Gastrocnemius medialis (tissue), 4 donors: ENCODE measurements around the gene FCHO2. TPM values are rescaled to one million over a fixed set of nuclear protein-coding genes. Genes with fewer than 3 reads are reported as not detected.

Experiments used
- ATAC-seq, 2 donors: fragments of 150-250 bp; one replicate each; pipeline ENCODE4 v1.9.1; 2016
- DNase-seq, 2 donors: peaks; one replicate each; pipeline ENCODE4 v3.0.0-alpha.2; 2019
- H3K27ac ChIP-seq, 4 donors: fragments of 200-600 bp; sonication (generic); 1 replicate in 1 of 4; 2 replicates in 3 of 4; pipeline ENCODE4 v1.5.1; 2016 to 2018; ENCODE audit warnings: mild to moderate bottlenecking in 2 of 4, moderate library complexity in 1 of 4
- H3K27me3 ChIP-seq, 3 donors: fragments of 200-600 bp; sonication (generic) in 2 of 3; 1 replicate in 1 of 3; 2 replicates in 2 of 3; pipeline versions ENCODE4 v1.5.1 to v1.6.0; 2016 to 2019; ENCODE audit warnings: mild to moderate bottlenecking in 1 of 3, moderate library complexity in 1 of 3
- H3K36me3 ChIP-seq, 2 donors: fragments of 200-600 bp; sonication (generic) in 1 of 2; one replicate each; pipeline ENCODE4 v1.5.1; 2017 to 2018
- H3K4me1 ChIP-seq, 2 donors: fragments of 200-600 bp; sonication (generic) in 1 of 2; one replicate each; pipeline ENCODE4 v1.5.1; 2016 to 2017; ENCODE audit warnings: mild to moderate bottlenecking in 2 of 2
- H3K4me3 ChIP-seq, 4 donors: fragments of 200-600 bp; sonication (generic) in 3 of 4; 1 replicate in 1 of 4; 2 replicates in 3 of 4; pipeline ENCODE4 v1.5.1; 2016 to 2019; ENCODE audit warnings: mild to moderate bottlenecking in 2 of 4
- H3K9me3 ChIP-seq, 3 donors: fragments of 200-600 bp; sonication (generic) in 2 of 3; 1 replicate in 1 of 3; 2 replicates in 2 of 3; pipeline ENCODE4 v1.5.1; 2016 to 2019
- POLR2A ChIP-seq, 2 donors: fragments of 450-650 bp; IDR thresholded peaks; one replicate each; pipeline ENCODE4 v1.6.1; 2017; ENCODE audit warnings: antibody characterized with exemption in 2 of 2, mild to moderate bottlenecking in 2 of 2, moderate library complexity in 2 of 2
- in situ Hi-C, 4 donors: fragments of 200-750 bp; cut with MboI; loops; one replicate each; pipeline versions ENCODE4 v1.15.0 to v1.8.0; 2017; ENCODE audit warnings: low sequenced_read_pairs in 4 of 4
- intact Hi-C: fragments of 100-400 bp; cut with DNase I; formaldehyde crosslinking; loops from one replicate; pipeline ENCODE4 v1.15.1; 2023; ENCODE audit warnings: low total_unique reads
- total RNA-seq, 4 donors: library from RNA; depleted of rRNA; stranded (reverse); fragments of >200 nt; gene quantifications; one replicate each; pipeline versions ENCODE4 v1.1.0 to v1.2.3, GENCODE V29; 2016
- TF ChIP-seq, protein P1 (sequence below), 5 experiments: fragments of 450-650 bp in 3 of 5; fragments of 200-600 bp in 2 of 5; sonication (generic) in 2 of 5; IDR thresholded peaks in 4 of 5; conservative IDR thresholded peaks in 1 of 5; 1 replicate in 4 of 5; 2 replicates in 1 of 5; pipeline ENCODE4 v1.5.1; 2016 to 2019; ENCODE audit warnings: antibody characterized with exemption in 5 of 5, mild to moderate bottlenecking in 3 of 5, moderate library complexity in 3 of 5

The FCHO2 gene
- total RNA-seq, 4 donors from 2014 or later: 8.3 to 14.8 (median 12.3) TPM

DNA sequence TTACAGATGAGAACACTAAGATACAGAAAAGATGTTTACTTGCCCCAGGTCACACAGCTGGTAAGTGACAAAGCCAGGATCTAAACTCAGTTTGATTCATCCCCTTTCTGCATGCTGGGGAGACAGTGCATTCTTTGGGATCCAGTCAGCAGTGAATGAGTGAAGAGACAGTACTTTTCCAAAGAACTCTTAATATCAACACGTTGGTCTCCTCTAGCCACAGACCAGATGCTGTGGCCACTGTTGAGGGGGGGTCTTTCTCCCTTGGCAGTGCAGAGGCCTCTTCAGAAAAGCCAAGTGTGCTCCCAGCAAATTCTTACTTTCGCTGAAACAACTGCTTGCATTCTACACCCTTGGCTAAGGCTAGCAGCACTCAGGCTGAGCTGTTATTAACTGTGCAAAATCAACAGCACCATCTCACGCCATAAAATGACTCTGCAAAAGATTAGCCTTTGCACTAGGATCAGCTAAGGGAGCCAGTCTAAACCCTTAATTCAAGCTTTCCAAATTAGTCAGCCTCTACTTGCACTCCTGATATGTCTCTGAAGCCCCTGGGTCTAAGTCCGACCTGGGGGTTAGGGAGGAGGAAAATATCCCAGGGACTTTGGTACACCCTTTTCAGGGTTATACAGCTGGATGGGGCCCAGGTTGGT is 159.7 kb downstream of the FCHO2 start:
- in situ Hi-C loops: no loop called here

DNA sequence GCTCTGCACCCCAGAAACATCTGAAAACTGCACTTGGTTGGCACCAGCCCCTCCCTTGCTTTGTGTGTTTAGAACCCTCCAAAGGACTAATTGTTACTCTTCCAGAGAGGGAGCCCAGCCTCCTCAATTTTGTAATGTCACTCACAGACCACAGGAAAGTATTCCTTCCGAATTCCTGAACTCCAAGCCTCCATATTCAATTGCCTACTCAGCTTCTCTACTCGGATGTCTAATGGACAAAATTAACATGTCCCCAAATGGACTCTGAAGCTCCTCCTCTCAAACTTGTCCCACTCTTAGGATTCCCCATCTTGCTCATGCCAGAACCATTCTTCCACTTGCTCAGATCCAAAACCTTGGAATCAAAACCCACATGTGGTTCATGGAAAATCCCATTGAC is 160.7 kb downstream of the FCHO2 start:
- no peak overlapping the region for H3K27ac ChIP-seq
- intact Hi-C loops: no loop called here
- H3K9me3 ChIP-seq: peaks cover 0 to 4% (median 0%) of the 10 kb centered on the region in 3 donors
- no peak for ATAC-seq
- TF ChIP-seq, protein P1, sequence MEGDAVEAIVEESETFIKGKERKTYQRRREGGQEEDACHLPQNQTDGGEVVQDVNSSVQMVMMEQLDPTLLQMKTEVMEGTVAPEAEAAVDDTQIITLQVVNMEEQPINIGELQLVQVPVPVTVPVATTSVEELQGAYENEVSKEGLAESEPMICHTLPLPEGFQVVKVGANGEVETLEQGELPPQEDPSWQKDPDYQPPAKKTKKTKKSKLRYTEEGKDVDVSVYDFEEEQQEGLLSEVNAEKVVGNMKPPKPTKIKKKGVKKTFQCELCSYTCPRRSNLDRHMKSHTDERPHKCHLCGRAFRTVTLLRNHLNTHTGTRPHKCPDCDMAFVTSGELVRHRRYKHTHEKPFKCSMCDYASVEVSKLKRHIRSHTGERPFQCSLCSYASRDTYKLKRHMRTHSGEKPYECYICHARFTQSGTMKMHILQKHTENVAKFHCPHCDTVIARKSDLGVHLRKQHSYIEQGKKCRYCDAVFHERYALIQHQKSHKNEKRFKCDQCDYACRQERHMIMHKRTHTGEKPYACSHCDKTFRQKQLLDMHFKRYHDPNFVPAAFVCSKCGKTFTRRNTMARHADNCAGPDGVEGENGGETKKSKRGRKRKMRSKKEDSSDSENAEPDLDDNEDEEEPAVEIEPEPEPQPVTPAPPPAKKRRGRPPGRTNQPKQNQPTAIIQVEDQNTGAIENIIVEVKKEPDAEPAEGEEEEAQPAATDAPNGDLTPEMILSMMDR (IDR thresholded peaks at IDR 0.05 in 4 of 5, conservative IDR thresholded peaks at IDR 0.05 in 1 of 5): no peak
- TF ChIP-seq POLR2A (IDR thresholded peaks at IDR 0.05): no peak
- peaks cover 0 to 15% of the 10 kb centered on the region in 2 donors for H3K4me1 ChIP-seq
- no peaks in the 10 kb centered on the region for H3K36me3 ChIP-seq
- no peak for DNase-seq
- H3K4me3 ChIP-seq: no peak overlapping the region
- H3K27me3 ChIP-seq: no peaks in the 10 kb centered on the region
- in situ Hi-C loops: no loop called here

More for the DNA sequence above, 159.7 kb downstream of the FCHO2 start:
- peaks cover 0 to 8% of the 10 kb centered on the region in 2 donors for H3K4me1 ChIP-seq
- H3K36me3 ChIP-seq: no peaks in the 10 kb centered on the region
- no peak overlapping the region for H3K27ac ChIP-seq
- ATAC-seq (no peak), DNase-seq (no peak)
- no peak for TF ChIP-seq POLR2A (IDR thresholded peaks at IDR 0.05)
- TF ChIP-seq, protein P1 (IDR thresholded peaks at IDR 0.05 in 4 of 5, conservative IDR thresholded peaks at IDR 0.05 in 1 of 5): no peak
- peaks cover 0 to 4% (median 0%) of the 10 kb centered on the region in 3 donors for H3K9me3 ChIP-seq
- H3K27me3 ChIP-seq: no peaks in the 10 kb centered on the region
- intact Hi-C loops: no loop called here
- no peak overlapping the region for H3K4me3 ChIP-seq

DNA sequence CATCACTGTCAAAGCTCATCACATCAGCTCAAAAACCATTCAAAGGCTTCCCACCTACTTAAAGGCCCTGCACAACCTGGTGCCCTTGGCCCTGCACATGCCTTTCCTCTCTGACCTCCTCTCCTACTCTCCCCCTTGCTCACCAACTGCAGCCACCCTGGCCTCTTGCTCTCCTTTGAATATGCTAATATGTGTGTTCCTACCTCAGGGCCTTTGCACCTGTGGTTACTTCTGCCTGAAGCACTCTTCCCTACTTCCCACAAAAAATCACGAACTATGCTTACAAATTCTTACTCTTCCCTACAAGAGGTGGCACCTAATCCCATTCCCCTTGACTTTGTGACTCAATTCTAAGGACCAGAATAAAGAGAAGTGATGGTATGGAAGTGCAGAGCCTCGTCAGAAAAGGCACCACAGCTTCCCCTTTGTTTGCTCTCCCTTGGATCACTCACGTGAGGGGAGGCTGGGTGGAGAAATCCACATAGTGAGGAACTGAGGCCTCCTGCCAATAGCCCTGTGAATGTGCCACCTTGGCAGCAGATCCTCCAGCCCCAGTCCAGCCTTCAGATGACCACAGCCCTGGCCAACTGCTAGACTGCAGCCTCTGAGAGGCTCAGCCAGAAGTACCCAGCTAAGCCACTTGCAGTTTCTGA is 161.4 kb downstream of the FCHO2 start:
- DNase-seq (no peak), ATAC-seq (no peak)
- no peak overlapping the region for H3K27ac ChIP-seq
- peaks cover 0 to 15% of the 10 kb centered on the region in 2 donors for H3K4me1 ChIP-seq
- intact Hi-C loops (no loop called here), in situ Hi-C loops (no loop called here)
- no peaks in the 10 kb centered on the region for H3K27me3 ChIP-seq
- H3K36me3 ChIP-seq: no peaks in the 10 kb centered on the region
- TF ChIP-seq, protein P1 (IDR thresholded peaks at IDR 0.05 in 4 of 5, conservative IDR thresholded peaks at IDR 0.05 in 1 of 5): no peak
- no peak for TF ChIP-seq POLR2A (IDR thresholded peaks at IDR 0.05)
- H3K9me3 ChIP-seq: peaks cover 0 to 4% (median 0%) of the 10 kb centered on the region in 3 donors
- H3K4me3 ChIP-seq: no peak overlapping the region

DNA sequence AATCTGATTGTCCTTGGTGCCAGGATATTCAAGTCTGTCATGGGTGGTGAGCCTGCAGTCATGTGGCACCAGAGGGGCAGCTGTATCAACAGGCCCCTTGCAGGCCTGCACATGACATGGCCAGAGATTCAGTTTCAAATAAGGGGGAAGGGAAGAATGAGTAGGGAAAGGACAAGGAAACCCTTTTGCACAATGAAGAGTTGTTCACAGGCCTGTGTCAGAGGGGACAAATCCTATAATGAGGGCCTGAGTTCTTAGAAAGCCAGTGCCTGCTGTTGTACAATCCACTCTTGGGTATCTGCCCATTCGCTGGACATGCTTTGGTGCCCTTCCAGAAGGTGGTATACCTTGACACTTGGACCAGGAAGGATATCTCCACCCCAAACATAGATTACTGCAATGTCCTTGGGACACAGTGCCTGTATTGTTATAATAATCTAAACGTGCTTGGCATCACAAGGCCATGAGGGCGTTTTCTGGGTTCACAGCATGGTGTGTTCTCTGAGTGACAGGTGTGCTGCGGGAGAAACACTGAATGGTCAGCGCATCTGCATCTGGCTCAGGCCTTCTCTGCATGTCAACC is 162.6 kb downstream of the FCHO2 start:
- no peak for TF ChIP-seq POLR2A (IDR thresholded peaks at IDR 0.05)
- TF ChIP-seq, protein P1 (IDR thresholded peaks at IDR 0.05 in 4 of 5, conservative IDR thresholded peaks at IDR 0.05 in 1 of 5): no peak
- H3K27me3 ChIP-seq: no peaks in the 10 kb centered on the region
- ATAC-seq (no peak), DNase-seq (no peak)
- peak overlapping the region in 3 of 4 donors; percentile 65 to 77 (median 73) for H3K27ac ChIP-seq
- peaks cover 0 to 15% of the 10 kb centered on the region in 2 donors for H3K4me1 ChIP-seq
- intact Hi-C loops (no loop called here), in situ Hi-C loops (no loop called here)
- no peak overlapping the region for H3K4me3 ChIP-seq
- no peaks in the 10 kb centered on the region for H3K36me3 ChIP-seq
- H3K9me3 ChIP-seq: peaks cover 0 to 4% (median 0%) of the 10 kb centered on the region in 3 donors
